HG03159 (cell line): ENCODE data around the gene NLGN1.

Source experiments
- ATAC-seq: cut with Tn5 transposase; IDR thresholded peaks from one replicate; pipeline ENCODE4 v1.9.1; 2021; ENCODE audit warnings: mild to moderate bottlenecking, moderate library complexity; ENCODE audit not compliant: unreplicated experiment

The NLGN1 gene

GRCh38 chr3:173945170-173945569, 547.6 kb downstream of the NLGN1 start:
- ATAC-seq = no peak

- ATAC-seq = no peak
These were observed 548.3 kb downstream of the NLGN1 start for GRCh38 chr3:173945806-173946205.

- no peak for ATAC-seq
These were observed 557.1 kb downstream of the NLGN1 start for GRCh38 chr3:173954647-173955046.

GRCh38 chr3:173957646-173958045, 560.1 kb downstream of the NLGN1 start:
- ATAC-seq = no peak

GRCh38 chr3:173958805-173959204, 561.3 kb downstream of the NLGN1 start:
- ATAC-seq = no peak

- no peak for ATAC-seq
These were observed 572.7 kb downstream of the NLGN1 start for GRCh38 chr3:173970281-173970680.

- no peak for ATAC-seq
These were observed 578.7 kb downstream of the NLGN1 start for GRCh38 chr3:173976281-173976680.

- ATAC-seq = no peak
These were observed 580.2 kb downstream of the NLGN1 start for GRCh38 chr3:173977747-173978146.

- no peak for ATAC-seq
These were observed 585.8 kb downstream of the NLGN1 start for GRCh38 chr3:173983343-173983742.

- ATAC-seq = no peak
These were observed 589.4 kb downstream of the NLGN1 start for GRCh38 chr3:173986861-173987410.

- ATAC-seq = no peak
These were observed 591.4 kb downstream of the NLGN1 start for GRCh38 chr3:173988909-173989308.

GRCh38 chr3:173992416-173992815, 594.9 kb downstream of the NLGN1 start:
- no peak for ATAC-seq

GRCh38 chr3:173993299-173993698, 595.8 kb downstream of the NLGN1 start:
- no peak for ATAC-seq

GRCh38 chr3:174000675-174001074, 603.1 kb downstream of the NLGN1 start:
- no peak for ATAC-seq

GRCh38 chr3:174002543-174002942, 605.0 kb downstream of the NLGN1 start:
- ATAC-seq = no peak

GRCh38 chr3:174010907-174011306, 613.4 kb downstream of the NLGN1 start:
- ATAC-seq = no peak

GRCh38 chr3:174016186-174016585, 618.6 kb downstream of the NLGN1 start:
- no peak for ATAC-seq

- no peak for ATAC-seq
These were observed 622.6 kb downstream of the NLGN1 start for GRCh38 chr3:174020156-174020555.

GRCh38 chr3:174023421-174023820, 625.9 kb downstream of the NLGN1 start:
- ATAC-seq = no peak

GRCh38 chr3:174028673-174029072, 631.1 kb downstream of the NLGN1 start:
- ATAC-seq = no peak

- ATAC-seq = no peak
These were observed 637.9 kb downstream of the NLGN1 start for GRCh38 chr3:174035328-174035886.

- no peak for ATAC-seq
These were observed 648.8 kb downstream of the NLGN1 start for GRCh38 chr3:174046311-174046710.

GRCh38 chr3:174049472-174049871, 651.9 kb downstream of the NLGN1 start:
- ATAC-seq = no peak
